Astrocyte (in vitro differentiated cells and primary cell): Measurements from ENCODE around the gene CXCR4.

ENCODE experiments used
- CTCF ChIP-seq: IDR thresholded peaks from 2 replicates; pipeline ENCODE4 v1.5.1; 2011; ENCODE audit warnings: low read depth, mild to moderate bottlenecking, inconsistent platforms, low read length, moderate library complexity; ENCODE audit not compliant: insufficient read depth
- EZH2 ChIP-seq: IDR thresholded peaks from 2 replicates; pipeline ENCODE4 v1.6.1; 2012; ENCODE audit warnings: mild to moderate bottlenecking, low read length, inconsistent platforms; ENCODE audit not compliant: insufficient read depth

- no peak for TF ChIP-seq EZH2
- no peak for TF ChIP-seq CTCF
Measured at GRCh38 chr2:136067897-136068580, 49.9 kb downstream of the CXCR4 start.
